Stomach smooth muscle (tissue), 2 donors: ENCODE measurements around the gene HNRNPM.

Experiments
- H3K27ac ChIP-seq: one replicate; pipeline ENCODE4 v1.7.0; 2013; ENCODE audit warnings: mild to moderate bottlenecking, low read length, inconsistent platforms
- H3K27me3 ChIP-seq, 2 donors: one replicate each; pipeline ENCODE4 v1.7.0; 2013; ENCODE audit warnings: low read length in 2 of 2; ENCODE audit not compliant: insufficient read depth in 2 of 2, control insufficient read depth in 1 of 2
- H3K36me3 ChIP-seq, 2 donors: one replicate each; pipeline ENCODE4 v1.7.0; 2013; ENCODE audit warnings: low read length in 2 of 2; ENCODE audit not compliant: control insufficient read depth in 2 of 2, insufficient read depth in 2 of 2
- H3K4me1 ChIP-seq: one replicate; pipeline ENCODE4 v1.7.0; 2013; ENCODE audit warnings: low read length; ENCODE audit not compliant: control insufficient read depth, insufficient read depth
- H3K4me3 ChIP-seq, 2 donors: one replicate each; pipeline ENCODE4 v1.7.0; 2013; ENCODE audit warnings: low read length in 2 of 2
- H3K9ac ChIP-seq, 2 donors: one replicate each; pipeline ENCODE4 v1.7.0; 2013; ENCODE audit warnings: low read length in 2 of 2, mild to moderate bottlenecking in 1 of 2
- H3K9me3 ChIP-seq, 2 donors: one replicate each; pipeline ENCODE4 v1.7.0; 2013; ENCODE audit warnings: low read length in 2 of 2; ENCODE audit not compliant: control insufficient read depth in 2 of 2
- donor health status: healthy.
- donor health status: Pancreatic carcinoma.

The HNRNPM gene

GRCh38 chr19:8451377-8451776, 6.6 kb downstream of the HNRNPM start:
- Histone ChIP-seq H3K27ac (no peak overlapping the region), H3K4me3 (no peak overlapping the region), H3K9me3 (no peaks in the 10 kb centered on the region), H3K9ac (no peak overlapping the region), H3K36me3 (peaks cover 10 to 11% of the 10 kb centered on the region in 2 donors), H3K4me1 (peaks cover 41% of the 10 kb centered on the region), H3K27me3 (no peaks in the 10 kb centered on the region)

GRCh38 chr19:8451885-8452284, 7.1 kb downstream of the HNRNPM start:
- Histone ChIP-seq H3K4me3 (no peak overlapping the region), H3K36me3 (peaks cover 15 to 16% of the 10 kb centered on the region in 2 donors), H3K4me1 (peaks cover 39% of the 10 kb centered on the region), H3K27me3 (no peaks in the 10 kb centered on the region), H3K9me3 (no peaks in the 10 kb centered on the region), H3K9ac (no peak overlapping the region), H3K27ac (no peak overlapping the region)

GRCh38 chr19:8452446-8453123, 7.8 kb downstream of the HNRNPM start:
- Histone ChIP-seq H3K4me3 (no peak overlapping the region), H3K27me3 (no peaks in the 10 kb centered on the region), H3K9ac (no peak overlapping the region), H3K4me1 (peaks cover 44% of the 10 kb centered on the region), H3K36me3 (peaks cover 12 to 20% of the 10 kb centered on the region in 2 donors), H3K27ac (no peak overlapping the region), H3K9me3 (no peaks in the 10 kb centered on the region)

- Histone ChIP-seq H3K27me3 (no peaks in the 10 kb centered on the region), H3K4me3 (peak overlapping the region in 1 of 2 donors; percentile 15), H3K9ac (no peak overlapping the region), H3K27ac (no peak overlapping the region), H3K9me3 (no peaks in the 10 kb centered on the region), H3K4me1 (peaks cover 37% of the 10 kb centered on the region), H3K36me3 (peaks cover 12 to 20% of the 10 kb centered on the region in 2 donors)
These were observed 8.8 kb downstream of the HNRNPM start for GRCh38 chr19:8453616-8454015.

- no peaks in the 10 kb centered on the region for H3K27me3 ChIP-seq
- no peaks in the 10 kb centered on the region for H3K9me3 ChIP-seq
- H3K36me3 ChIP-seq, result peaks cover 12 to 20% of the 10 kb centered on the region in 2 donors
- H3K4me1 ChIP-seq, result peaks cover 41% of the 10 kb centered on the region
- H3K9ac ChIP-seq, result peak overlapping the region in 1 of 2 donors; percentile 36
- H3K4me3 ChIP-seq, result peak overlapping the region in 1 of 2 donors; percentile 15
- H3K27ac ChIP-seq, result no peak overlapping the region
These were observed 9.4 kb downstream of the HNRNPM start for GRCh38 chr19:8454218-8454617.

- Histone ChIP-seq H3K9me3 (no peaks in the 10 kb centered on the region), H3K4me1 (peaks cover 44% of the 10 kb centered on the region), H3K36me3 (peaks cover 12 to 20% of the 10 kb centered on the region in 2 donors), H3K4me3 (no peak overlapping the region), H3K9ac (no peak overlapping the region), H3K27me3 (no peaks in the 10 kb centered on the region), H3K27ac (no peak overlapping the region)
These were observed 10.2 kb downstream of the HNRNPM start for GRCh38 chr19:8455018-8455417.

- Histone ChIP-seq H3K4me1 (peaks cover 48% of the 10 kb centered on the region), H3K9ac (no peak overlapping the region), H3K27ac (no peak overlapping the region), H3K9me3 (no peaks in the 10 kb centered on the region), H3K36me3 (peaks cover 12 to 20% of the 10 kb centered on the region in 2 donors), H3K27me3 (no peaks in the 10 kb centered on the region), H3K4me3 (no peak overlapping the region)
These were observed 11.3 kb downstream of the HNRNPM start for GRCh38 chr19:8456064-8456463.

GRCh38 chr19:8457209-8457608, 12.4 kb downstream of the HNRNPM start:
- no peaks in the 10 kb centered on the region for H3K27me3 ChIP-seq
- H3K36me3 ChIP-seq, result peaks cover 12 to 18% of the 10 kb centered on the region in 2 donors
- no peak overlapping the region for H3K9ac ChIP-seq
- H3K4me3 ChIP-seq, result no peak overlapping the region
- no peak overlapping the region for H3K27ac ChIP-seq
- peaks cover 47% of the 10 kb centered on the region for H3K4me1 ChIP-seq
- H3K9me3 ChIP-seq, result no peaks in the 10 kb centered on the region

- Histone ChIP-seq H3K4me1 (peaks cover 41% of the 10 kb centered on the region), H3K27ac (no peak overlapping the region)
These were observed 13.1 kb downstream of the HNRNPM start for GRCh38 chr19:8457827-8458226.

GRCh38 chr19:8458380-8458779, 13.6 kb downstream of the HNRNPM start:
- Histone ChIP-seq H3K4me3 (no peak overlapping the region), H3K4me1 (peaks cover 36% of the 10 kb centered on the region), H3K27ac (no peak overlapping the region), H3K9me3 (no peaks in the 10 kb centered on the region), H3K9ac (no peak overlapping the region), H3K27me3 (no peaks in the 10 kb centered on the region), H3K36me3 (peaks cover 13 to 16% of the 10 kb centered on the region in 2 donors)

More at GRCh38 chr19:8457827-8458226, 13.1 kb downstream of the HNRNPM start:
- H3K36me3 ChIP-seq, result peaks cover 10 to 15% of the 10 kb centered on the region in 2 donors
- no peaks in the 10 kb centered on the region for H3K27me3 ChIP-seq
- H3K9me3 ChIP-seq, result no peaks in the 10 kb centered on the region
- H3K4me3 ChIP-seq, result no peak overlapping the region
- H3K9ac ChIP-seq, result no peak overlapping the region

- no peaks in the 10 kb centered on the region for H3K27me3 ChIP-seq
- peaks cover 17 to 20% of the 10 kb centered on the region in 2 donors for H3K36me3 ChIP-seq
- peak overlapping the region; percentile 11 for H3K27ac ChIP-seq
- peaks cover 30% of the 10 kb centered on the region for H3K4me1 ChIP-seq
- H3K9ac ChIP-seq, result no peak overlapping the region
- no peaks in the 10 kb centered on the region for H3K9me3 ChIP-seq
- H3K4me3 ChIP-seq, result peak overlapping the region; percentile 2 to 22
These were observed 14.3 kb downstream of the HNRNPM start for GRCh38 chr19:8459095-8459494.
